ENCODE results near the gene BRAF. TPM values are rescaled to one million over a fixed set of nuclear protein-coding genes. Genes with fewer than 3 reads are reported as not detected.
"Not testable (repeated sequence)": the region's sequence is repeated elsewhere in the genome, so short reads cannot be mapped to it uniquely, and the experiment has no call there.

The BRAF gene
- total RNA-seq, 1 donor from 2014 or later: 19.8 TPM

- TF ChIP-seq CTCF (IDR thresholded peaks at IDR 0.05): no peak
- Mint-ChIP-seq H3K27ac (ENCODE audit: unreplicated experiment) (no peak overlapping the region), H3K4me1 (ENCODE audit: low read depth) (peaks cover 15% of the 10 kb centered on the region), H3K4me3 (ENCODE audit: unreplicated experiment) (no peak overlapping the region), H3K36me3 (ENCODE audit: low read depth) (no peaks in the 10 kb centered on the region), H3K27me3 (ENCODE audit: low read depth) (no peaks in the 10 kb centered on the region), H3K9me3 (ENCODE audit: low read depth) (no peaks in the 10 kb centered on the region)
- no peak for DNase-seq (ENCODE audit: low spot score)
Measured at GRCh38 chr7:140915935-140916555, 8.7 kb downstream of the BRAF start.

GRCh38 chr7:140914083-140914482, 10.6 kb downstream of the BRAF start:
- H3K36me3 Mint-ChIP-seq (ENCODE audit: low read depth): no peaks in the 10 kb centered on the region
- no peak overlapping the region for H3K4me3 Mint-ChIP-seq (ENCODE audit: unreplicated experiment)
- no peaks in the 10 kb centered on the region for H3K27me3 Mint-ChIP-seq (ENCODE audit: low read depth)
- no peak for TF ChIP-seq CTCF (IDR thresholded peaks at IDR 0.05)
- no peak for DNase-seq (ENCODE audit: low spot score)
- peaks cover 19% of the 10 kb centered on the region for H3K4me1 Mint-ChIP-seq (ENCODE audit: low read depth)
- H3K27ac Mint-ChIP-seq (ENCODE audit: unreplicated experiment): no peak overlapping the region
- H3K9me3 Mint-ChIP-seq (ENCODE audit: low read depth): no peaks in the 10 kb centered on the region

- H3K9me3 Mint-ChIP-seq (ENCODE audit: low read depth); H3K27ac Mint-ChIP-seq (ENCODE audit: unreplicated experiment); H3K27me3 Mint-ChIP-seq (ENCODE audit: low read depth); H3K36me3 Mint-ChIP-seq (ENCODE audit: low read depth); H3K4me3 Mint-ChIP-seq (ENCODE audit: unreplicated experiment); DNase-seq (ENCODE audit: low spot score): not testable (repeated sequence)
- peaks cover 19% of the 10 kb centered on the region for H3K4me1 Mint-ChIP-seq (ENCODE audit: low read depth)
Measured at GRCh38 chr7:140913596-140913928, 11.2 kb downstream of the BRAF start.

GRCh38 chr7:140911746-140912145, 13.0 kb downstream of the BRAF start:
- Mint-ChIP-seq H3K4me3 (ENCODE audit: unreplicated experiment) (no peak overlapping the region), H3K36me3 (ENCODE audit: low read depth) (no peaks in the 10 kb centered on the region), H3K9me3 (ENCODE audit: low read depth) (no peaks in the 10 kb centered on the region), H3K4me1 (ENCODE audit: low read depth) (peaks cover 19% of the 10 kb centered on the region), H3K27me3 (ENCODE audit: low read depth) (no peaks in the 10 kb centered on the region), H3K27ac (ENCODE audit: unreplicated experiment) (no peak overlapping the region)
- no peak for DNase-seq (ENCODE audit: low spot score)
- TF ChIP-seq CTCF (IDR thresholded peaks at IDR 0.05): no peak

- TF ChIP-seq CTCF (IDR thresholded peaks at IDR 0.05): no peak
- H3K4me1 Mint-ChIP-seq (ENCODE audit: low read depth): peaks cover 19% of the 10 kb centered on the region
- no peaks in the 10 kb centered on the region for H3K9me3 Mint-ChIP-seq (ENCODE audit: low read depth)
- H3K36me3 Mint-ChIP-seq (ENCODE audit: low read depth): no peaks in the 10 kb centered on the region
- no peak overlapping the region for H3K4me3 Mint-ChIP-seq (ENCODE audit: unreplicated experiment)
- H3K27me3 Mint-ChIP-seq (ENCODE audit: low read depth): no peaks in the 10 kb centered on the region
- no peak for DNase-seq (ENCODE audit: low spot score)
- H3K27ac Mint-ChIP-seq (ENCODE audit: unreplicated experiment): no peak overlapping the region
Measured at GRCh38 chr7:140909476-140910161, 15.1 kb downstream of the BRAF start.

- Mint-ChIP-seq H3K4me3 (ENCODE audit: unreplicated experiment) (no peak overlapping the region), H3K9me3 (ENCODE audit: low read depth) (peaks cover 8% of the 10 kb centered on the region), H3K36me3 (ENCODE audit: low read depth) (peaks cover 3% of the 10 kb centered on the region), H3K27ac (ENCODE audit: unreplicated experiment) (no peak overlapping the region), H3K27me3 (ENCODE audit: low read depth) (no peaks in the 10 kb centered on the region), H3K4me1 (ENCODE audit: low read depth) (peaks cover 12% of the 10 kb centered on the region)
- no peak for DNase-seq (ENCODE audit: low spot score)
- TF ChIP-seq CTCF (IDR thresholded peaks at IDR 0.05): no peak
Measured at GRCh38 chr7:140908361-140908760, 16.4 kb downstream of the BRAF start.
